ENCODE measurements around the gene SALL2.

DNA sequence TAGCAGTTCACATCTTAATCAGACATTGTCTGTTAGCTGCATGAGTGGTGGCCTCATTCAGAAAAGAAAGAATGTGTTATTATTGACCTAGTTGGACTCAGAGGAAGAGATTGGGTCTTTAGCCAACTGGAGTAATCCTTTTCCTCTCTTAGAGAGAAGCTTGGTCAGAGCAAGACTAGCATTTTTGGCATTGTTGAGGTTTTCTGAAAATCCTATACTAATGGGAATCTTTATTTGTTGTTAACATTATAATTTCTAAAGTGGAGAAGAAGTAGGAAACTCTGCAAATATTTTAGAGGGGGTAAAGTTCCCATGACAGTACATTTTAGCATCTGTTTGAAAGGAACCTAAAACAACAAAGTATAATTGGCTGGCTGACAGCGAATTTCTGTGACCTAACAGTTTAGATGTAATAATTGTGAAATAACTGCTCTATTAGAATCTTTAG is 39.5 kb downstream of the SALL2 start:
- TF ChIP-seq EZH2 (IDR thresholded peaks at IDR 0.05; ENCODE audit: borderline replicate concordance): no peak
- no peak for TF ChIP-seq CTCF (IDR thresholded peaks at IDR 0.05; ENCODE audit: poor library complexity)

All from hepatocyte (in vitro differentiated cells).